NOMO-1 (cell line): ENCODE results near the gene MRPL52.
"Not testable (repeated sequence)": the region's sequence is repeated elsewhere in the genome, so short reads cannot be mapped to it uniquely, and the experiment has no call there.

Source experiments
- DNase-seq, 2 experiments: peaks; one replicate each; lab custom pipeline; 2025; ENCODE audit not compliant: unreplicated experiment in 2 of 2; lab: John Stamatoyannopoulos, UW

The MRPL52 gene

DNA sequence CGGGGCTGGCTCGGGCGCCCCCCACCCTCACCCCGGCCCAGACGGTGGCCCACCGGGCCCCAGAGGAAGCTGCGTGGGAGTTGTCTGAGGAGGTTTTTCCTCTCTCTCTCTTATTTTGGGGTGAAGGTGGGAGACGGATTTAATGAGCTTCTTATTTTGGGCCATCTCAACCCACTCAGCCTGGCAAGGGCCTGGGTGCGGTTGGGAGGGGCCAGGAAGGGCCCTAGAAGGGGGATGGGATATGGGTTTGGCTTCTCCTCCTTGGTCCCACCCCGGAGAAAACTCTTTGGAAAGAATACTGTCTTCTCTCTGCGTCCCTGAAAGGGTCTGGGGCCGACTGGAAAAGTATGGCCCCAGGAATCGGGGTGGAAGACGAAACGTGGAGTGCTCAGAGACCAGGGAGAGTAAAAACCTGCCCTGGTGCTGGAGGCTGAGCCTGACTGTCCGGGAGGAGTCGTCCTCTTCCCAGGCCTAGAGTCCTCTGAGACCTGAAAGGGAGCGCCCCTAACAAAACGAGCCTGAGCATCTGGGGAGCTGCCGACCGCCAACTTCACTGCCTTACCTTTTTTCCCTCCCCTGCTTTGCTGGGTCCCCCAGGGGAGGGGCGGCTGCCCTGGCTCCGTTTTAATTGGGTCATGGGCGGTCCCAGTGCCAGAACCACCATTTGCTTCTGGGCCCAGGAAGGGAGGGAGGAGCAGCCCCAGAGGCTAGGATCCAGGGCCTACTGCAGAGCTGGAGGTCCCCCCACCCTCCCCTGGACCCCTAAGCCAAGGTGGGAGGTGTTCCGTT lies 8.3 kb downstream of the MRPL52 start:
- no peak for DNase-seq

DNA sequence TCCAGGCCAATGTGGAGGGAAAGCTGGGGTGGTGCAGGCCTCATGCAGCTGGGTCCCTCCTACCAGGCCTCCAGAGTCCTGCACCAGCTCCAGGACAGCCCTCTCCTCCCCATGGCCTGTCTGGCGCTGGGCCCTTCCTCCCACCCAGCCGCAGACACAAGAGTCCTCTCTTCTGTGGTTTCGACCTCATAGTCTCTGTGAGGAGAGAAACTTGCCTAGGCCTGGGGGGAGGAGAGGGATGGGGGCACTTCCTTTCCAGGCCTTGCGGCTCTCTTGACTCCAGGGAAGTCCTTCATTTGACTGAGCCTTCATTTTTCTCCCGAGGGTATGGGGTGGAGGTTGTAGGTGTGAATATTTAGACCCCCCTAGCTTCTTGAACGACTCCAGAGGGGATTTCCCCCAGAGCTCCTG lies 8.9 kb downstream of the MRPL52 start:
- DNase-seq: no peak

DNA sequence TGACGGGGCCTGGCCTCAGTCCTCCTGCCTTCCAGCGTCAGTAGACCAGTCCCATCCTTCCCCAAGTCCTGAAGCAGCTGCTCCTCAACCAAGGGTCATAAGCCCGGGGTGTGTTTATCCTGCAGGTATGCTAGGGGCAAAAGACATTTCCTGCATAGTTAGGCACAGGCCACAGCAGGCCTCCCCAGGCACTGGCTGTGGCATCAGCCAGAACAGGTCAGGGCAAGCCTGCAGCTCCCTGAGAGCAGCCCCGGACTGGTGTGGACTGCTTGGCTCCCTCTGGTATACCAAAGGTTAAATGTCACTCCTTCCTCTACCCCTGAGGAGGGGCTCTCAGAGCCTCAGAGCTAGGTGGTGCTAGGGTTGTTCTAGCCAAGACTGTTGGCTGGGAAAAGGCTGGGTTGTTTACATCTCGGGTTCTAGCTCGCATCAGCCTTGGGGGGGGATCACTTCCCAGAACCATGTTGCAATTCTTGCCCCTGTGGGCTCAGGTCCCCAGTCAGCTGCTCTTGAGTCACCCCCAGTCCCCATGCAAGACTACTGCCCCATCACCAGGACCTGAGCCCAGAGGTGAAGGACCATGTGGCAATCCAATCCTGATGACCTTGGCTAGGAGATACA lies 9.6 kb downstream of the MRPL52 start:
- no peak for DNase-seq

DNA sequence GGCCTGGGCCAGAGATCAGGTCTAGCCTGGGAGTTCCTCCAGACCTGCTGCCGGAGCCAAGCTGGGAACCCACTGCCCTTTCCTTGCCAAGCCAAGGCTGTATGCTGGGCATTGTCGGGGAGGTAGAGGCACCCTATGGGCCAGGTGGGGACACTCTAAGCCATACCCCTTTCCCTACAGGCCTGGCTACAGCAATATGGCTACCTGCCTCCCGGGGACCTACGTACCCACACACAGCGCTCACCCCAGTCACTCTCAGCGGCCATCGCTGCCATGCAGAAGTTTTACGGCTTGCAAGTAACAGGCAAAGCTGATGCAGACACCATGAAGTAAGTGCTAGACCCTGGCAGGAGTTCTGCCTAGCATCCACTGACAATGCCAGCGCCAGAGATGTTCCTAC lies 11.6 kb downstream of the MRPL52 start:
- DNase-seq: no peak

DNA sequence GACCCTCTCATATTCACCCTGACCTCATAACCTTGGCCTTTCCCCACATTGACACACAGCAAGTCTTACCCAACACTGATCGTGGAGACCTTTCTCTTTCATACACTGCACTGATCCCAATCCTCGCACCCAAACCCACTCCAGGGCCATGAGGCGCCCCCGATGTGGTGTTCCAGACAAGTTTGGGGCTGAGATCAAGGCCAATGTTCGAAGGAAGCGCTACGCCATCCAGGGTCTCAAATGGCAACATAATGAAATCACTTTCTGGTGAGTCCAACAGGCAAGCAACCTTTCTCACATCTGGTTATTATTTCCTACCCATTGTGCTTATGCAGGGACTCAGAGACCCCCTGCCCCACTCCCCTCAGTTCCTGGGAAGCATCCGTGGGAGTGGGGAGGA lies 12.1 kb downstream of the MRPL52 start:
- no peak for DNase-seq

DNA sequence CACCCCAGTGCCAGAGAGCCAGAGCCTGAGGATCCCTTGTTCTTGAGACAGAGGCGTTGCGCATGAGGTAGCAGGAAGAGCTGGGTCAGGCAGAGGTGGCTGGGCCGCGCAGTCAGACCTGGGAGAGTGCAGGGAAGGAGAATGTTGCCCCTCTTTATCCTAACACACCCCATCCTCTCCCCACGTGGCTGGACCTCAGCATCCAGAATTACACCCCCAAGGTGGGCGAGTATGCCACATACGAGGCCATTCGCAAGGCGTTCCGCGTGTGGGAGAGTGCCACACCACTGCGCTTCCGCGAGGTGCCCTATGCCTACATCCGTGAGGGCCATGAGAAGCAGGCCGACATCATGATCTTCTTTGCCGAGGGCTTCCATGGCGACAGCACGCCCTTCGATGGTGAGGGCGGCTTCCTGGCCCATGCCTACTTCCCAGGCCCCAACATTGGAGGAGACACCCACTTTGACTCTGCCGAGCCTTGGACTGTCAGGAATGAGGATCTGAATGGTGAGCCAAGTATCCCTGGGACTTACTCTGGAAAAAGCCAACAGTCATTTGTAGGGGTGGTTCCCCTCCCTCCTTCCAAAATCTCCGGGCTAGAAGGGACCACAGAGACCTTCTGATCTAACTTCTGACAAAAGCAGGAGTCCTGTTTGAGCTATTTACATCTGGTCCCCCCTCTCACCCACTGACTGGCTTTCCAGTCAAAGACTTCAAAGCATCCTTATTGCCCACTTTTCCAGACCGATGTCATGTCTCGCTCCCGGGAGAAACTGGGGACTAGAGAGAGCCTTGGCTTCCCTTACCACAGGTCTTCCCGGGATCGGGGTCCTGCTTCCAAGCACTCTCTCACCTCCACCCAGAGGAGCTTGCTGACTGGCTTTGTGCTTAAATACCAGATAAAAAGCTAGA lies 12.8 kb downstream of the MRPL52 start:
- DNase-seq: no peak

DNA sequence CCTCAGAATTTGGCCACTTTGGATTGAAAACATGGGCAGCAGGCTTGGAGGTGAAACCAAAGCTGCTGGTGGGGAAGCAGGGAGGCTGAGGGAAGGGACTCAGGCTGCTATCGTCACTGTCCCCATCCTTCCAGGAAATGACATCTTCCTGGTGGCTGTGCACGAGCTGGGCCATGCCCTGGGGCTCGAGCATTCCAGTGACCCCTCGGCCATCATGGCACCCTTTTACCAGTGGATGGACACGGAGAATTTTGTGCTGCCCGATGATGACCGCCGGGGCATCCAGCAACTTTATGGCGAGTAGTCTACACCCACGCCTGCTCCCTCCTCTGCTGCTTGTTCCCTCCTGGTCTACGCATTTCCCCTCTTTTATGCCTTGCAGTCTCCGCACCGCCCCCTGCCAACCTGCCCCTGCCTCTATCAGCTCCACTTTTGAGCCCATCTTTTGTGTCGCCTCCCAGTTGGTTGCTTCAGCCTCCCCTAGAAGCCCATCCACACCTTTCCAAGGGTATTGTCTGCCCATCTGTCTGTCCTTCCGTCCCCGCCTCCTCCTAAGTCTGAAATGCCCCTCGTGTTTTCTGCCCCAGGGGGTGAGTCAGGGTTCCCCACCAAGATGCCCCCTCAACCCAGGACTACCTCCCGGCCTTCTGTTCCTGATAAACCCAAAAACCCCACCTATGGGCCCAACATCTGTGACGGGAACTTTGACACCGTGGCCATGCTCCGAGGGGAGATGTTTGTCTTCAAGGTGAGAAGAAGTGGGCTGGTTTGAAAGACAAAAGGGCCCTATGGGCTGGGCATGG lies 13.6 kb downstream of the MRPL52 start:
- DNase-seq: no peak

DNA sequence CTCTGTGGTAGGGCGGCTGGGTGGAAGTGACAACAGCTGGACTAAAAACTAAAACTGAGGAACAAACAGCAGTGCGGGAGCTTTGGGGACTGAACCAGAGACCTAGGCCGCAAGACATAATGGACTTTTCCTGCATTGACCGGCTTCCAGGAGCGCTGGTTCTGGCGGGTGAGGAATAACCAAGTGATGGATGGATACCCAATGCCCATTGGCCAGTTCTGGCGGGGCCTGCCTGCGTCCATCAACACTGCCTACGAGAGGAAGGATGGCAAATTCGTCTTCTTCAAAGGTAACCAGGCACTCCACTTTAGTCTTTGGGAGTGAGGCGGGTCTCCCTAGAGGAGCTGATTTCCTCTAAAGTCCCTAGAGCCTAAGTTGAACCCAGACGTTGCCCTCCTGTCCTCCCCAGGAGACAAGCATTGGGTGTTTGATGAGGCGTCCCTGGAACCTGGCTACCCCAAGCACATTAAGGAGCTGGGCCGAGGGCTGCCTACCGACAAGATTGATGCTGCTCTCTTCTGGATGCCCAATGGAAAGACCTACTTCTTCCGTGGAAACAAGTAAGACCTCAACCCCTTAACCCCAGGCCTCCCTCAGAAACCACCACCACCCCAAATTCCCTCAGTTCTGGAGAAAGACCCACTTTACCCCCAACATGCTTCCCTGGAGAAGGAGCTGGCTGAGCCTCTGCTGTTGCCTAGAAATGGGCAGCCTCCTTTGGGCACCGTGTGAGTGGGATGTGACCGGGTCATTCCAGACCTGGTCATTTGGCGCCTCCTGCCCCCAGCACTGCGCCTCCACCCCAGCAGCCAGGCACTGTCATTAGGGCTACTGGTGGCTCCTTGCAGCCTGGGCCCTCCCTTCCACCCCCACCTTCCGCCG lies 14.8 kb downstream of the MRPL52 start:
- no peak for DNase-seq

DNA sequence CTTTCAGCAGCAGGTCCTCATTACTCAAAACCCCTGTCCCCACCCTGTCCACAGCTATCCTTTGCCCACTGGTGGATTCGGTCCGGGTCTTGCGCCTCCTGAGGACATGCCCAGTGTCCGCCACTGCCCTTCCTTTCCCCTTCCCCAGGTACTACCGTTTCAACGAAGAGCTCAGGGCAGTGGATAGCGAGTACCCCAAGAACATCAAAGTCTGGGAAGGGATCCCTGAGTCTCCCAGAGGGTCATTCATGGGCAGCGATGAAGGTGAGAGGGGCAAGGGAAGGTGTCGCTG lies 15.4 kb downstream of the MRPL52 start:
- no peak for DNase-seq

DNA sequence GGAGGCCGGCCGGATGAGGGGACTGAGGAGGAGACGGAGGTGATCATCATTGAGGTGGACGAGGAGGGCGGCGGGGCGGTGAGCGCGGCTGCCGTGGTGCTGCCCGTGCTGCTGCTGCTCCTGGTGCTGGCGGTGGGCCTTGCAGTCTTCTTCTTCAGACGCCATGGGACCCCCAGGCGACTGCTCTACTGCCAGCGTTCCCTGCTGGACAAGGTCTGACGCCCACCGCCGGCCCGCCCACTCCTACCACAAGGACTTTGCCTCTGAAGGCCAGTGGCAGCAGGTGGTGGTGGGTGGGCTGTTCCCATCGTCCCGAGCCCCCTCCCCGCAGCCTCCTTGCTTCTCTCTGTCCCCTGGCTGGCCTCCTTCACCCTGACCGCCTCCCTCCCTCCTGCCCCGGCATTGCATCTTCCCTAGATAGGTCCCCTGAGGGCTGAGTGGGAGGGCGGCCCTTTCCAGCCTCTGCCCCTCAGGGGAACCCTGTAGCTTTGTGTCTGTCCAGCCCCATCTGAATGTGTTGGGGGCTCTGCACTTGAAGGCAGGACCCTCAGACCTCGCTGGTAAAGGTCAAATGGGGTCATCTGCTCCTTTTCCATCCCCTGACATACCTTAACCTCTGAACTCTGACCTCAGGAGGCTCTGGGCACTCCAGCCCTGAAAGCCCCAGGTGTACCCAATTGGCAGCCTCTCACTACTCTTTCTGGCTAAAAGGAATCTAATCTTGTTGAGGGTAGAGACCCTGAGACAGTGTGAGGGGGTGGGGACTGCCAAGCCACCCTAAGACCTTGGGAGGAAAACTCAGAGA lies 16.3 kb downstream of the MRPL52 start:
- no peak for DNase-seq

DNA sequence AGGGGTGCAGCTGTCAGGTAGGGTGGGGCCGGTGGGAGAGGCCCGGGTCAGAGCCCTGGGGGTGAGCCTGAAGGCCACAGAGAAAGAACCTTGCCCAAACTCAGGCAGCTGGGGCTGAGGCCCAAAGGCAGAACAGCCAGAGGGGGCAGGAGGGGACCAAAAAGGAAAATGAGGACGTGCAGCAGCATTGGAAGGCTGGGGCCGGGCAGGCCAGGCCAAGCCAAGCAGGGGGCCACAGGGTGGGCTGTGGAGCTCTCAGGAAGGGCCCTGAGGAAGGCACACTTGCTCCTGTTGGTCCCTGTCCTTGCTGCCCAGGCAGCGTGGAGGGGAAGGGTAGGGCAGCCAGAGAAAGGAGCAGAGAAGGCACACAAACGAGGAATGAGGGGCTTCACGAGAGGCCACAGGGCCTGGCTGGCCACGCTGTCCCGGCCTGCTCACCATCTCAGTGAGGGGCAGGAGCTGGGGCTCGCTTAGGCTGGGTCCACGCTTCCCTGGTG lies 17.2 kb downstream of the MRPL52 start:
- DNase-seq: no peak

DNA sequence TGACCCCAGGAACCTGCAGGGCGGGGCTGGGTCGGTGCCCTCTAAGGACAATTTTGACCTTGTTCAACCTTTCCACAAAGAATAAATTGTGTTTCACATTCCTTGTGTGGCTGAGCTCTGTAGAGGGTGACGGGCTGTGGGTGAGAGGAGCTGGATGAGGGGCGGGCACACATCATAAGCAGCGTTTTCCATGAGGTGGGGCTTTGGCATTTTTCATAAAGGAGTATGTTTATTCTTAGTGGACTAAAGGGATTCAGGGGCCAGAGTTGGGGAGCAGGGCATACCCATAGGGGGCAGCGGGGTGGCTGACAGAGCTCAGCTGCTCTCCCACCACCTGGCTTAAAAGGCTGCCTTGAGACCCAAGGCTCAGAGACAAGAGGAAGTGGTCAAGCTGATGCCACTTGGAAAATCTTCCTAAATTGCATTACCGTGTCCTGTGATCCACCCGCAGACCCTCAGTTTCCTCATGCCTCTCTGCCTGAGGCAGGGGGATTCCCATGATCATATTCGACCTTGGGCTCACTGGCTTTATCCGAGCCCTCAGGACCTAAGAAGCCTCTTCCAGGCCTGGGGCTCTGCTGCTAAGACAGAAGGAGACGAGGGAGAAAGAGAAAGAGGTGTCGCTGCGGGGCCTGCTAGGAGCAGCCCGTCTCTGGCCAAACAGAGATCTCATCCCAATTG lies 18.1 kb downstream of the MRPL52 start:
- no peak for DNase-seq

DNA sequence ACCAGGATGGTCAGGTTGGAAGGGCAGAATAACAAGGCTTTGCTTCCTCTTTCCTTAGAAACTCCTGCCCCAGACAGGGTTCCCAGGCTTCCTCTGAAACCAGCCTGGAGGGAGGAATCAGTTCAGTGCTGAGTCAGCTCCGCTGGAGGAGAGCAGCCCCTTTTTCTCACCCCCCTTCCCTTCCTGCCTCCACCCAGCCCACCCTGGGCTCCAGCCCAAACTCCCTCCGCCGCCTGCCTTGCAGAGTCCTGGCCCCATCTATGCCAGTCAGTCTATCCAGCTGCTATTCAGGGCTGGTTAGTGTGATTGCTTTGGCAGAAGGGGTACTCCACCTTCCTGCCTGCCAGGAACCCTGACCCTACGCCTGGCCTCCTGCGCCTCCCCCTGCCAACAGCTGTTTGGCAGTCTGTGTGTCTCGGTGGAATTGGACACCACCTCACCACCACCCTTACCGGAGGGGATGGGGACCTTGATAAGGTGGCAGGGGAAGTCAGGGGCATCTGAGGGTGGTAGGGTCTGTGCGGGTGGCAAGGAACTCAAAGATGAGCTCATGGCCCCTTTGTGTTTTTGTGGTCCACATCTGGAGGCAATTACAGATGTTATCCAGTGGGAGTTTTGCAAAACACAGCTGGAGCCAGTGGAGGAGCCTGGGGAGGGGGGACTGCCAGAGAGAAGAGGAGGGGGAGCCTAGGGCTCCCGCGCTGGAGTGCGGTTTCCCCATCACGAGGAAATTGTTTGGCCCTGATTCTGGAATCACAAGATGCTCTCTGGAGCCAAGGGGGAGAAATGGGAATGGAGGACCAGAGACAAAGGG lies 18.9 kb downstream of the MRPL52 start:
- DNase-seq: no peak

DNA sequence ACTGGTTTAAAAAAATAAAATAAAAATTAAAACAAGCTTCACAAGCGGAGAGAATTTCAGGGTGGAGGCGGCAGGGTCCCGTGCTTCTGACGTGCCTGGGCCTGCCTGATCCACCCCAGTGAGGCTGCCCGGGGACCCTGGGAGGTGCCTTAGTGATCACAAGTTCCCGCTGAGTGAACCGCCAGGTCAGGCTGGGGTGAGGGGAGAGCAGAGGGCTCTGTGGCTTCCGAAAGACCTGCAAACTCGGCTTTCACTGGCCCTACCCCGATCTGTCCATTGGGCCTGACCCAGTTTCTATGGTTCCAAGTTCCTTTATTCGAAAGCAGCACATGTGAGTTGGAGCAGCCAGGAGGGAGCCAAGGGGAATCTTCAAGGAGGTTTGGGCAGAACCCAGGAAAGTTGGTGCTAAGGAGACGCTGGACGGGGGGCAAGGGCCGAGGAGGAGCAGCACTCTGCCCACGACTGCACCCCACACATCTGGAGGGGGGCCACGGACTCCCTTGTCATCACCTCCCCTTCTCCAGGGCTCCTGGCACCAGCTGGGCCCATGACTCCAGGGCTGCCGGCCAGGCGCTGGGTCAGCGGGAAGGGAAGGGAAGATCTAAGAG lies 19.6 kb downstream of the MRPL52 start:
- DNase-seq: no peak

DNA sequence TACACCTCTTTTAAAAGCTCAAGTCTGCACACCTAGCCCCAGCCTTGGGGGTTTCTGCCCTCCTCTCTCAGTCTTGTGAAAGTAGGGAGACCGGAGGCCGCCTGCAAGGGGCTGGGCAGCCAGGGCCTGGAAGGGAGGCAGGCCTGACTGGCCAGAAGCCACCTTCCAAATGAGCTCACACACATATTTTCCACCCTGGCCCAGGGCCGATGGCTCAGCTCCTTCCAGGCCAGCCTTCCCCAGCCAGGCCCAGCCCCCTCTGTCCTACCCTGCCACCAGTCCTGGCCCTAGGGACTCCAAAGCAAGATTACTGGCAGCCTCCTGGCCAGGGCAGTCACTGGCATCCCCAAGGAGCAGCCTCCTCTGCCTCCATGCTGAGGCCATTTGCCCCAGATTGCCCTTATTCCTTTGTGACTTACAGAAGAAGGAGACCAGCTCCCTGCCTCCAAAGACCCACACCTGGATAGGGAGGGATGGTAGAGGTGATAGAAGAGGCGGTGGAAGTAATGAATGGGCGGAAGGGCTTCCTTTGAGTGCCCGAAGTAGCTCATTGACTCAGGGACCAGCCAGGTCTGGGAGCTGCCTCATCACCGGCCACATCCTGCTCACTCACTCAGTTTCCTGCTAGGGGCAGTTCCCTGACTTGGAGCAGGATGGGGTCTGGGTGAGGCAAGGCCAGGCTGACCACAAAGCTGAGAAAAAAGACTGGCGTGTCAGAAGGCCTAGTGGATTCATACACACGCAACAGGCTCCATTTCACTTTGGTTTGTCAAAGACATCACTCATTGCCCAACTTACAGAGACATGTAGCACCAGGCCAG lies 21.5 kb downstream of the MRPL52 start:
- DNase-seq: peak; percentile 51 to 60

DNA sequence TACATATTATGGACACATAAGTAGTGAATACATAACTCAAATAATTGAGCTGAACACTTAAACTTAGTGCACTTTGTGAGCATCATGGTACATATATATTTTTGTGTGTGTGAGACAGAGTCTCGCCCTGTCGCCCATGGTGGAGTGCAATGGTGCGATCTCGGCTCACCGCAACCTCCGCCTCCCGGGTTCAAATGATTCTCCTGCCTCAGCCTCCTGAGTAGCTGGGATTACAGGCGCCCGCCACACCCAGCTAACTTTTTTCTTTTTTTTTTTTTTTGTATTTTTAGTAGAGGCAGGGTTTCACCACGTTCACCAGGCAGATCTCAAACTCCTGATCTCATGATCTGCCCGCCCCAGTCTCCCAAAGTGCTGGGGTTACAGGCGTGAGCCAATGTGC lies 22.5 kb downstream of the MRPL52 start:
- DNase-seq: not testable (repeated sequence)
